GM21529 (cell line): ENCODE results near the gene KCNAB1.

Source experiments
- ATAC-seq: cut with Tn5 transposase; IDR thresholded peaks from one replicate; pipeline ENCODE4 v1.9.1; 2021; ENCODE audit not compliant: unreplicated experiment

KCNAB1 gene

DNA sequence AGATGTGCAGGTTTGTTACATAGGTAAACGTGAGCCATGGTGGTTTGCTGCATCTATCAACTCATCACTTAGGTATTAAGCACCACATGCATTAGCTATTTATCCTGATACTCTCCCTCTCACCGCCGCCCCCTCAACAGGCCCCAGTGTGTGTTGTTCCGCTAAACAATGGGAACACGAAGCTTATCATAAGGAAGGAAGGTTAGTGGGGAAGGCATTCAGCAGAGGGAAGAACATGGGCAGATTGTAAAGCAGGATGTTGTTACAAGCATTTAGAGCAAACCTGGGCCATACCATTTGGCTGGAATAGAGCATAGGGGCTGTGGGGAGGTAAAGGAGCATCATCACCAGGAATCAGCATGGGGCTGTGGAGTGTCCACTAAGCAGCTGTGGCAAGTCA, 322.7 kb downstream of the KCNAB1 start:
- ATAC-seq: no peak

DNA sequence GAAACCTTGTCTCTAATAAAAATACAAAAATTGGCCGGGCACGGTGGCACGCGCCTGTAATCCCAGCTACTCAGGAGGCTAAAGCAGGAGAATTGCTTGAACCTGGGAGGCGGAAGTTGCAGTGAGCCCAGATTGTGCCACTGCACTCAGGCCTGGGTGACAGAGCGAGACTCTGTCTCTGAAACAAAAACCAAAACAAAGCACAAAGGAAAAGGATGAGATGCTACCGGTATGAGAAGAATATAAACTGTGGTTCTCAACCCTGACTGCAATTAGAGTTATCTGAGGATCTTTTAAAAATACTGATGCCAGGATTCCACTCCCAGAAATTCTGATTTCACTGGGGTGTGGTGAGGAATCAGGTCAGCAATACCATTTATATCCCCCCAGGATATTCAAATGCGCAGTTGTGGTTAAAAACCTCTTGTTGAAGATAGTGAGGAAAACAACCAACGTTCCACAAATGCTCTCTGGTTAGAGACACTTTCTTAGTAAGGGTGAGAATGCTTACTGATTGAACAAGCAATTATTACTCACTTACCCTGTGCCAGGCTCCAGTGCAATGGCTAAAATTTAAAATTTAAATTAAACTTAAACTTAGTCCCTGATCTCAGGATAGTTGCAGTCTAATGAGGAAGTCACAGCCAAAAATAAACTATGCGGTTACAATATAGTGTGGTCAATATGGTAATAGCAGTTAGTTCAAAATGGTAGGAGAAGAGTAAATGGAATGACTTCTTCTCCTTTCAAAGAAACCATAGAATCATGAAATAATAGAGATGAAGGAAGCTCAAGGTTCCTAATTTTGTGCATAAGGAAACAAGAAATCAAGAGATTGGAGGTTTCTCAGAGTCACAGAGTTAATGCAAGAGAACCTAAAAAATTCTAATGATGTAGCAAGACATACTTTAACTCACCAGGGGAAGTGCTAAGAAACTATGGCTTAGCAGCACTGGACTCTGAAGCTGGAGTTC, 325.0 kb downstream of the KCNAB1 start:
- no peak for ATAC-seq

GRCh38 chr3:156448300-156448699, 327.9 kb downstream of the KCNAB1 start:
- no peak for ATAC-seq

- ATAC-seq: no peak
Observed at GRCh38 chr3:156449710-156450574, 329.6 kb downstream of the KCNAB1 start.

GRCh38 chr3:156455839-156456238, 335.5 kb downstream of the KCNAB1 start:
- ATAC-seq: no peak

DNA sequence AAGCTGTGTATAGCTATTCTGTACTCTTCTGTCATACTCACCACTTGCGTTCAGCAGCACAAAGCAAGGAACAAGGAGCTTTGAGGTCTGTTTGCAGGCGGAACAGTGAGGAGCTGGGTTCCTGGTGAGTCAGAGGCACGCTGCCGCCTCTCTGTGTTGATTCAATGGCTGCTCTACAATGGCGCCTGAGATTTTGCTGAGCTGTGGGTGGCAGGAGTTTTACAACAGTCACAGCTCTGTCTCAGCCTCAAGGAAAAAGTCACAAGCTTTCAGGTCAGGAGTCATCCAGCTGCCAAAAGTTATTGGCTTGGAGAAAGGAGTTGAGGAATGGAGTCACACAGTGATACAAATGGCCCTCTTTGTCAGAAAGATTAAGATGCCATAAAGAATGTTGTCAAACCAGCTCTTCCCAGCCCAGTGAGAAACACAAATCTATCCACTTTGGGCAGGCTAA, 336.4 kb downstream of the KCNAB1 start:
- ATAC-seq: no peak

DNA sequence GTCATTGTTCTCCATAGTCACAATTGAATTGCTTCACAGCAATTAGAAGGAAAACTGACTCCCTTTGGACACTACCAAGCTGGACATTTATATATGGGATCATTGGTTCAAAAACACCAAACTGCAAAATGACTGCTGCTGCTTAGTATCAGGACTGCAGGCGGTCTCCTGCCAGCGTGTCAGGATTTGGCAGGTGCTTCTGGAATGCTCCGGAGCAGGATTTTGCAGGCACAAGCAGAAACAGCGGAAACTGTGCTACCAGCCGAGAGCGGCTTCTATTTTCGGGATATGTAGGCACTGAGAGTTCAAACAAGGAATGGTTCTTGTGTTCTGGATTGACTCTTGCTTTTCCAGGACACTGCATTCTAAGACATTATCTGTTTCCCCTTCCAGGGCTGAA, 339.1 kb downstream of the KCNAB1 start:
- no peak for ATAC-seq

- ATAC-seq: peak; percentile 84
Observed at GRCh38 chr3:156460206-156460611, 339.8 kb downstream of the KCNAB1 start.

- ATAC-seq: no peak
Observed at GRCh38 chr3:156461889-156462288, 341.5 kb downstream of the KCNAB1 start.

- ATAC-seq: no peak
Observed at GRCh38 chr3:156463123-156463522, 342.7 kb downstream of the KCNAB1 start.

- no peak for ATAC-seq
Observed at GRCh38 chr3:156465194-156465593, 344.8 kb downstream of the KCNAB1 start.

DNA sequence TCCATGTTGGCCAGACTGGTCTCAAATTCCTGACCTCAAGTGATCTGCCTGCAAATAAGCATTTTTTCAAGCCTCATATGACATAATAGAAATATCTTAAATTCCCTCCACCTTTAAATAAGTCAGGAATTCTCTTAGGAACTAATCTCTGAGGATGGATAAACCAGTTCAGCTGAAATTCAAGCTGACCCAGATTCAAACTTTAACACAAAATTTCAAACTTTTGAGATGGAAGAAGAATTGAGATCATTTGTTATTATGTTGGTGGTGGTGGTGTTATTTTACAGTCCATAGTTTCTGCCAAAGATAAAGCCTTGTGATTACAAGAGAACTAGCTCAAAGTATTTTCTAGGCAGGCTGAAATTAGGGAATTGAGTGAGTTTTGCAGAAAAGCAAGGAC, 349.1 kb downstream of the KCNAB1 start:
- no peak for ATAC-seq

DNA sequence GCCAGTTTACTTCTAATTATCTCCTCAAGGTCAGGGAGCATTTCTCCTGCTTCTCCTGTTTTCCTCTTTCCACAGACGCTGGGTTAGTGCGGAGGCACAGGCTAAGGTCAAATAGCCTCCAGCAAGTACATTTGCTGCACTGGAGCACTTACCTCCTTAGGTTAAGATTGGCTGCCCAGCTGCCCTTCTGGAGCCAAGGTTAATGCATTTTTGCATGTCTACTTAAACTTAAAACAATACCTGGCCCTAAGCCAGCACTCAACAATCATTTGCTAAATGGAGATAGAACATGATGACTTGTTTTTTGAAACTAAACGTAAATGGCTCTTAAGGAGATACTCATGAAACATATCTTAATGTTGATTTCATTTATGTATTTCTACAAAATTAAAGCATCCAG, 351.1 kb downstream of the KCNAB1 start:
- no peak for ATAC-seq

DNA sequence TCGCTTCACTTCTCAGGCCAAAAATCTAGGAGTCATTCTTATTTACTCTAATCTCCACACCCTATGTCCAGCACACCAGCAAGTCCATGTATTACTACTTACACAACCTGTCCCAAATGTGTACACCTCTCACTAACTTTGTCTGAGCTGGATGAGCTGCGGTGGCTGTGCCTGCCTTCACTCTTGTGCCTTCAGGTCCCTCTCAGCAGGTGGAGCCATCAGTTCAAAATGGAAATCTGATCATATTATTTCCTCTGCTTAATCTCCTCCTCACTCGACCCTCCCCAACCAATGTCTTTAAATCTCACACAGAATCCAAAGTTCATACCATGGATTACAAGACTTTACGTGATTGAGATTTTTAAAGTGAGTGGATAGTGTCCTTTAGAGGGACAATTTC, 351.8 kb downstream of the KCNAB1 start:
- no peak for ATAC-seq

DNA sequence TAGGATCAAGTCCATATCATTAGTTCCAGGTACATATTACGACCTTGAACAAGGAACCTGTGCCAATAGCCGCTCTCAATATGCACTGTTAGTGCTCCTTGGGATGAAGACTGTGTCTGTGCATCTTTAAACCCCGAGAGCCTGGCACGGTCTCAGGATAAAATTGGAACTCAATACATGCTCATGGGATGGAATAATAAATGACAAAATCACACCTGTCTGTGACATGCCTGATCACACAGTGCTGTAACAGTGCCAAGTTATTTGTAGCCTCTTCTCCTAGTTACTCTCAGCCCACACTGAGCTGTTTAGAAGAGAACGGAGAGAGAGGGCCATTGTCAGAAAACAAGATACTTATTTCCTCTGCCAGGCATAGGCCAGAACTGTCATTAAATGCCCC, 352.3 kb downstream of the KCNAB1 start:
- ATAC-seq: no peak

DNA sequence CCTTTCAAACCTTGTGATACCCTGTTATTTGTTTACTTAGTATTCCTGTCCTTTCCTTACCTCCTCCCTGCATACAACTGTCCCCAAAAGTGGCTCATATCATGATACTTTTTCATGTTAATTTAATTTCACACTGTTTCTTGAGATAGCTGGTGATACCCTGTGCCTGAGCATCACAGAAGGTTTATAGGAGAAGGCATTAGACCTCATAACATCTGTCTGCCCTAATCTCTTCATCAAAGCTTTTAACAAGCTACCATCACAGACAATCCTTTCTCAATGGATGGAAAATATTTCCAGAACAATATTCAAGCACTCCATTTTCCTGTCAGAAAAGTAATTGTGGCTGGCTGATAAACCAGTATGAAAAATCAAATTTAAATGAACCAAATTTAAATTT, 353.0 kb downstream of the KCNAB1 start:
- ATAC-seq: no peak

DNA sequence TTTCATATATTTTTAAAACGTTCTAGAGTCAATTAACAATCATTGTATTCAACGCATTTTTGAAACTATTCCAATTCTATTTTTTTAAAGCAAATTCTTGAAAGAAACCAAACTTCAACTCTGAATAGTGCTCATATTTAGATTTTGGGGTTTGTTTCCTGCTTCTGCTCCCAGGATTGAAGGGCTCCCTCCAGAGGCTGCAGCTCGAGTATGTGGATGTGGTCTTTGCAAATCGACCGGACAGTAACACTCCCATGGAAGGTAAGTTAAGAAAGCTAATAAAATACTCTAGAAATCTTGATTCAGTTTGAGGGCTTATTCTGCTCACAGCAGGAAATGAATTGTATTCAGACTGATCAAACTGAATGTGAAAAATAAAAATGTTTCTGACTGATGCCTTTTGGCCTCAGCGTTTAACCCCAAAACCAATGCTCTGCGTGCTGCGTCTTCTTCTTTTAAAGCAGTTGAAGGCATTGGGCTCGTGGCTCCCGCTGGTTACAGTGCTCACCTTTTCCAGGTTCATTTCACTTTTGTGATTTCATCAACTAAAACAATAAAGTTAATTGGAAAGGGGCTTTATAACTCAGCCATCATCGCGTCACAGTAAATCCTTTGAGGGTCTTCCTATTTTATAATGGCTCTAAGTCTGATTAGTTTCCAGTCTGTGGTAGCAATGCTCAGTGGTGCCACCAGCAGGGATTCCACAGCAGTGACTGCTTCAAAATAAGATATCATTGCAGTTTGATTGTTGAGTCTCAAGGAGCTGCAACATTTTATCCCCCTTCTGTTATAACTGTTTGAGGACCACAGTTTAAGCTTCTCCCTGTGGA, 354.4 kb downstream of the KCNAB1 start:
- ATAC-seq: no peak

DNA sequence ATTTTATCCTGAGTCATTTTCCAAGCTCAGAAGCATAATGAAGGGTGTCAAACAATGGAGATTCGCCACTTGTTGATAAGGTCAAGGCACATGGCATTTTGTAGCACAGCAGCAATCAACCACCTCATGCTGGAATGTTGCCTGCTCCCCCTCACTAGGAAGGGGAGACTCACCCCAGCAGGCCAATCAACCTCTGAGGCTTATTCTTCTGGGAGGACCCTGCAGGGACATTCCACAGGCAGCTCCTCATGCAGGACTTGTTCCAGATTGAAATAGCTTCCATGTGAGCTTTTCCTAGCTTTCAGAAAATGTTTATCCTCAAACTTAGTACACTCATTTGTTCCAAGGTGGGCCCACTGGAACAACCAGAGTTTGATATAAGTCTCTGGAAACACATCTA, 356.9 kb downstream of the KCNAB1 start:
- ATAC-seq: no peak

DNA sequence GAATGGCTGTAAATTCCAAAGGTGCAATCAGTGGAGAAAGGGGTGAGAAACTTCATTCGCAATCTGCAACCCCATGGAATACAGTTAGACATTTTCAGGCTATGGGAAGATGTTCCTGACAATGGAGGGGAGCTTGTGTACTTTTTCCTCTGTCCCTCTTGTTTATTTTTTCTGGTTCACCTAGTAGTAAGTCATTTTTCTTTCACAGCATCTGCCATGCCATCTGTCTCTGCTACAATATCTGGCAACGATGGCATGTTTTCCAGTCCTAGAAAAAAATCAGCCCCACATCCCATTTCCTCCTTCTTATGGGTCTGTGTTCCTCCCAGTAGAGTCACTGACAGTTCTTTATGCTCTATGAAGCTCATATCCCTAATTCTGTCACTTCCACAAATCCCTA, 358.5 kb downstream of the KCNAB1 start:
- ATAC-seq: no peak

DNA sequence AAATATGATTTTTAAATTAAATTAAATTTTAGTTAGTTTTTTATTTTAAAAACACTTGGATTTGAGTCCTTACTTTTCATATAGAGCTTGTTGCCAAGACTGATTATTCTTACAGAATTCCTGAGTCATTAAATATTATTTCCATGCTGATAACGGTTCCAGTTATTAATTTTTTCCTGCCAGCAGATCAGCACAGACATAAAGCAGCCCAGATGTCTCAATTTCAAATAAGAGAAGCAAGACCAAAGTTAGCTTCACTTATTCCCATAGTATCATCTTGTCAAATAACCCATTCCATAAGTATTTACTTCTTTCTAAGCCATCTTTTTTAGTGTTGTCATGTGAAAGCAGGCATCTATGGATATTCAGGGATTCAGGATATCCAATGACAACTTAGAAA, 359.2 kb downstream of the KCNAB1 start:
- no peak for ATAC-seq

GRCh38 chr3:156480949-156481348, 360.6 kb downstream of the KCNAB1 start:
- ATAC-seq: no peak
